ENCODE measurements around the gene EXOSC3. TPM values are rescaled to one million over a fixed set of nuclear protein-coding genes. Genes with fewer than 3 reads are reported as not detected.
"Not testable (repeated sequence)": the region's sequence is repeated elsewhere in the genome, so short reads cannot be mapped to it uniquely, and the experiment has no call there.

Gene EXOSC3
- polyA plus RNA-seq, 12 donors, result 21.4 to 60.6 (median 25.8) TPM; not detected in 1

- no peak for DNase-seq
Observed at GRCh38 chr9:37787059-37787458, 2.2 kb upstream of the EXOSC3 start.

- DNase-seq, result no peak
Observed at GRCh38 chr9:37784291-37784615, 611 bp downstream of the EXOSC3 start.

GRCh38 chr9:37778534-37778933 is 6.3 kb downstream of the EXOSC3 start:
- DNase-seq, result no peak

GRCh38 chr9:37776328-37776727 is 8.5 kb downstream of the EXOSC3 start:
- no peak for DNase-seq

- no peak for DNase-seq
Observed at GRCh38 chr9:37775216-37775919, 9.5 kb downstream of the EXOSC3 start.

GRCh38 chr9:37769995-37770394 is 14.9 kb downstream of the EXOSC3 start:
- no peak for DNase-seq

GRCh38 chr9:37769306-37769705 is 15.6 kb downstream of the EXOSC3 start:
- DNase-seq, result no peak

GRCh38 chr9:37765263-37765662 is 19.6 kb downstream of the EXOSC3 start:
- not testable (repeated sequence) for DNase-seq

- no peak for DNase-seq
Observed at GRCh38 chr9:37761511-37761910, 23.4 kb downstream of the EXOSC3 start.

GRCh38 chr9:37760416-37761161 is 24.3 kb downstream of the EXOSC3 start:
- DNase-seq, result no peak

GRCh38 chr9:37758747-37759146 is 26.1 kb downstream of the EXOSC3 start:
- no peak for DNase-seq

- DNase-seq, result peak; percentile 77
Observed at GRCh38 chr9:37753489-37754190, 31.2 kb downstream of the EXOSC3 start, which contains the start of gene TRMT10B. Gene TRMT10B (plus strand): TSS chr9:37753805. CDS start chr9:37761932, 8,127 bp downstream.

- no peak for DNase-seq
Observed at GRCh38 chr9:37752642-37753488, 32.0 kb downstream of the EXOSC3 start.

GRCh38 chr9:37752112-37752511 is 32.8 kb downstream of the EXOSC3 start:
- DNase-seq, result not testable (repeated sequence)

- DNase-seq, result not testable (repeated sequence)
Observed at GRCh38 chr9:37751704-37752103, 33.2 kb downstream of the EXOSC3 start.

GRCh38 chr9:37751186-37751585 is 33.7 kb downstream of the EXOSC3 start:
- no peak for DNase-seq

- DNase-seq, result no peak
Observed at GRCh38 chr9:37749129-37749528, 35.7 kb downstream of the EXOSC3 start.

GRCh38 chr9:37747271-37747753 is 37.6 kb downstream of the EXOSC3 start:
- peak; percentile 53 for DNase-seq

- no peak for DNase-seq
Observed at GRCh38 chr9:37746448-37747270, 38.2 kb downstream of the EXOSC3 start.

GRCh38 chr9:37745970-37746369 is 38.9 kb downstream of the EXOSC3 start:
- peak; percentile 19 for DNase-seq

All from muscle of arm (tissue), 12 donors.